K562 (cell line): ENCODE results near the gene COL20A1.

ENCODE experiments used
- CTCF ChIP-seq, 3 experiments: IDR thresholded peaks in 2 of 3; conservative IDR thresholded peaks in 1 of 3; 2 replicates each; pipeline ENCODE4 v1.5.1; 2011 to 2012; ENCODE audit warnings: low read length in 3 of 3, mild to moderate bottlenecking in 3 of 3, control low read depth in 2 of 3, improper control_type of control experiment in 1 of 3, inconsistent platforms in 1 of 3, low read depth in 1 of 3, mixed read lengths in 1 of 3, moderate library complexity in 1 of 3; ENCODE audit not compliant: insufficient read depth in 2 of 3
- HNRNPH1 ChIP-seq: fragments of 200-400 bp; formaldehyde crosslinking; optimal IDR thresholded peaks from 2 replicates; pipeline ENCODE3; 2017; ENCODE audit warnings: low read depth, mild to moderate bottlenecking, low read length, moderate library complexity
- L3MBTL2 ChIP-seq: fragments of 450-650 bp; IDR thresholded peaks from 2 replicates; pipeline ENCODE4 v1.6.1; 2016; ENCODE audit warnings: mild to moderate bottlenecking, moderate library complexity
- MYC ChIP-seq, 2 experiments: fragments of 250-450 bp in 1 of 2; sonication (Bioruptor Pico) in 1 of 2; IDR thresholded peaks; 2 replicates each; pipeline versions ENCODE4 v1.5.1 to v1.6.1; 2012 to 2021; ENCODE audit warnings: low read depth in 2 of 2, borderline replicate concordance in 1 of 2, improper control_type of control experiment in 1 of 2, low read length in 1 of 2, mild to moderate bottlenecking in 1 of 2, moderate library complexity in 1 of 2
- NFYB ChIP-seq: IDR thresholded peaks from 2 replicates; pipeline ENCODE4 v1.6.1; 2011; ENCODE audit warnings: mild to moderate bottlenecking, moderate library complexity; ENCODE audit not compliant: insufficient read length; ENCODE audit errors: extremely low read depth
- NR0B1 ChIP-seq: fragments of 450-650 bp; IDR thresholded peaks from one replicate; pipeline ENCODE4 v1.6.1; 2018; ENCODE audit warnings: mild to moderate bottlenecking, moderate library complexity; ENCODE audit not compliant: partially characterized antibody
- POLR2A ChIP-seq: fragments of 450-650 bp; conservative IDR thresholded peaks from 2 replicates; pipeline ENCODE4 v1.6.1; 2016
- RBM25 ChIP-seq: fragments of 200-400 bp; formaldehyde crosslinking; IDR thresholded peaks from 2 replicates; pipeline ENCODE4 v1.6.1; 2018; ENCODE audit warnings: low read length, low read depth, moderate library complexity; ENCODE audit not compliant: severe bottlenecking
- SP1 ChIP-seq: sonication (generic); formaldehyde crosslinking; IDR thresholded peaks from 2 replicates; pipeline ENCODE4 v1.8.1; 2022; ENCODE audit warnings: mild to moderate bottlenecking, missing genetic modification reagents
- ZNF551 ChIP-seq: fragments of 250-450 bp; sonication (Bioruptor Pico); IDR thresholded peaks from 2 replicates; pipeline ENCODE4 v1.5.0; 2021; ENCODE audit warnings: mild to moderate bottlenecking, moderate library complexity

GRCh38 chr20:63344616-63345327 is 51.8 kb downstream of the COL20A1 start:
- TF ChIP-seq HNRNPH1: no peak
- no peak for TF ChIP-seq ZNF551
- TF ChIP-seq RBM25: no peak
- TF ChIP-seq NFYB: no peak
- no peak for TF ChIP-seq SP1 (CRISPR knock-in tag)
- TF ChIP-seq L3MBTL2: no peak
- no peak for TF ChIP-seq POLR2A
- no peak for TF ChIP-seq NR0B1
- TF ChIP-seq MYC (IDR thresholded peaks at IDR 0.05; ENCODE audit: low read depth, low read length): no peak
- no peak for TF ChIP-seq MYC (CRISPR knock-in tag; IDR thresholded peaks at IDR 0.05; ENCODE audit: borderline replicate concordance, low read depth)
- no peak for TF ChIP-seq CTCF (IDR thresholded peaks at IDR 0.05 in 2 of 3, conservative IDR thresholded peaks at IDR 0.05 in 1 of 3; ENCODE audit: insufficient read depth in 2 of 3, low read depth in 1 of 3, low read length in 3 of 3)
